Stomach (tissue), 19 donors: ENCODE results near the gene FAM193A. TPM values are rescaled to one million over a fixed set of nuclear protein-coding genes. Genes with fewer than 3 reads are reported as not detected.

Experiments
- DNase-seq, 2 donors: peaks; one replicate each; pipeline versions ENCODE4 v3.0.0 to v3.0.0-alpha.2; 2013 to 2019
- H3K27ac ChIP-seq, 5 donors: fragments of 200-600 bp in 4 of 5; sonication (generic) in 4 of 5; one replicate each; pipeline ENCODE4 v1.5.1; 2013 to 2019; ENCODE audit warnings: mild to moderate bottlenecking in 1 of 5, moderate library complexity in 1 of 5
- H3K27me3 ChIP-seq, 3 donors: fragments of 200-600 bp; sonication (generic); one replicate each; pipeline ENCODE4 v1.5.1; 2017 to 2019; ENCODE audit warnings: mixed run types in 1 of 3
- H3K36me3 ChIP-seq, 4 donors: fragments of 200-600 bp; sonication (generic); 1 replicate in 3 of 4; 2 replicates in 1 of 4; pipeline ENCODE4 v1.5.1; 2016 to 2019
- H3K4me1 ChIP-seq, 4 donors: fragments of 200-600 bp; sonication (generic); one replicate each; pipeline ENCODE4 v1.5.1; 2016 to 2019
- H3K4me3 ChIP-seq, 4 donors: fragments of 200-600 bp; sonication (generic) in 3 of 4; one replicate each; pipeline ENCODE4 v1.5.1; 2016 to 2019; ENCODE audit warnings: mild to moderate bottlenecking in 1 of 4
- H3K9me3 ChIP-seq, 4 donors: fragments of 200-600 bp; sonication (generic); one replicate each; pipeline ENCODE4 v1.5.1; 2016 to 2019
- EP300 ChIP-seq: sonication (generic); formaldehyde crosslinking; IDR thresholded peaks from one replicate; pipeline ENCODE4 v1.6.1; 2017; ENCODE audit warnings: antibody characterized with exemption
- POLR2A ChIP-seq, 4 donors: fragments of 450-650 bp; IDR thresholded peaks; one replicate each; pipeline ENCODE4 v1.6.1; 2016; ENCODE audit warnings: antibody characterized with exemption in 4 of 4, control low read depth in 2 of 4, mild to moderate bottlenecking in 1 of 4, moderate library complexity in 1 of 4
- POLR2AphosphoS5 ChIP-seq, 3 donors: sonication (generic); formaldehyde crosslinking; IDR thresholded peaks; one replicate each; pipeline ENCODE4 v1.6.1; 2016; ENCODE audit warnings: antibody characterized with exemption in 3 of 3
- WGBS, 5 donors: extraction: QIAGEN DNeasy Blood & Tissue Kit in 3 of 5; methylation state at CpG; one replicate each; pipeline versions ENCODE4 v1.1.5 to v1.1.7; 2013 to 2018; 5-methylcytosine and 5-hydroxymethylcytosine counted together
- intact Hi-C: fragments of 100-400 bp; cut with DNase I; formaldehyde crosslinking; loops from one replicate; pipeline ENCODE4 v1.15.1; 2023; ENCODE audit warnings: low total_unique reads
- long read RNA-seq, 10 donors: transcript quantifications; one replicate each; lab custom pipeline, GENCODE V29; 2026
- polyA plus RNA-seq, 3 donors: library from polyadenylated mRNA; stranded (reverse); fragments of 200-250 nt; gene quantifications; one replicate each; pipeline ENCODE4 v1.2.3, GENCODE V29; 2013
- total RNA-seq, 5 donors: library from RNA; depleted of rRNA; stranded (reverse); fragments of >200 nt; gene quantifications; one replicate each; pipeline versions ENCODE4 v1.1.0 to v1.2.3, GENCODE V29; 2014 to 2016
- TF ChIP-seq, protein P1 (sequence below), 7 experiments: fragments of 450-650 bp in 4 of 7; fragments of 200-600 bp in 3 of 7; sonication (generic) in 3 of 7; IDR thresholded peaks; one replicate each; pipeline ENCODE4 v1.5.1; 2016 to 2019; ENCODE audit warnings: antibody characterized with exemption in 7 of 7, control low read depth in 2 of 7, mild to moderate bottlenecking in 1 of 7
- donor health status: healthy with polysubstance abuse.
- donor health status: Bipolar disorder and iron deficiency.
- donor health status: healthy.

The FAM193A gene
- total RNA-seq (100 to 1,000 TPM in 1 of 5 donors, 10 to 100 TPM in 4; 22.2 to 107 (median 37.9) TPM), polyA plus RNA-seq (1 to 10 TPM; 4.9 to 7.0 (median 7.0) TPM)
- long read RNA-seq, donor 1 = 0 reads
- long read RNA-seq, donor 2 = 0 reads
- long read RNA-seq, donor 3 = 0 reads
- long read RNA-seq, donor 4 = 0 reads
- long read RNA-seq, donor 5 = 0 reads
- long read RNA-seq, donor 6 = 0 reads
- long read RNA-seq, donor 7, partial matches to known transcripts = 0 of 1 reads
- long read RNA-seq, donor 7, other reads (novel, unspliced or antisense) = 0 of 1 reads
- long read RNA-seq, donor 8, partial matches to known transcripts = 0 of 5 reads
- long read RNA-seq, donor 8, other reads (novel, unspliced or antisense) = 5 of 5 reads
- long read RNA-seq, donor 9, partial matches to known transcripts = 6 of 6 reads
- long read RNA-seq, donor 9, other reads (novel, unspliced or antisense) = 0 of 6 reads
- long read RNA-seq, donor 10 = 0 reads

GRCh38 chr4:2536193-2537010, at the start of gene FAM193A:
Gene FAM193A (plus strand): TSS chr4:2536647. CDS start chr4:2536916, 269 bp downstream.
- H3K27ac ChIP-seq = peak within 1 kb of the TSS; percentile 94 to 98 (median 95)
- intact Hi-C loops = loop anchor here (10.0 kb wide), 1 partner anchor 62 kb away; no protein-coding TSS in a partner anchor
- H3K4me3 ChIP-seq = peak within 1 kb of the TSS; percentile 85 to 99 (median 93)
- no peaks in the 10 kb centered on the region for H3K36me3 ChIP-seq
- WGBS, 5 donors = 0 to 1% (median 1%) methylated on average over 22 to 102 of the region's 106 CpGs
- H3K27me3 ChIP-seq = no peaks in the 10 kb centered on the region
- peaks cover 31 to 47% (median 39%) of the 10 kb centered on the region in 4 donors for H3K4me1 ChIP-seq
- TF ChIP-seq POLR2A (IDR thresholded peaks at IDR 0.05) = no peak
- no peak for TF ChIP-seq EP300
- peak; percentile 55 to 91 (median 83) for TF ChIP-seq POLR2AphosphoS5 (IDR thresholded peaks at IDR 0.05)
- no peaks in the 10 kb centered on the region for H3K9me3 ChIP-seq
- peak; percentile 99 to 100 for DNase-seq

DNA sequence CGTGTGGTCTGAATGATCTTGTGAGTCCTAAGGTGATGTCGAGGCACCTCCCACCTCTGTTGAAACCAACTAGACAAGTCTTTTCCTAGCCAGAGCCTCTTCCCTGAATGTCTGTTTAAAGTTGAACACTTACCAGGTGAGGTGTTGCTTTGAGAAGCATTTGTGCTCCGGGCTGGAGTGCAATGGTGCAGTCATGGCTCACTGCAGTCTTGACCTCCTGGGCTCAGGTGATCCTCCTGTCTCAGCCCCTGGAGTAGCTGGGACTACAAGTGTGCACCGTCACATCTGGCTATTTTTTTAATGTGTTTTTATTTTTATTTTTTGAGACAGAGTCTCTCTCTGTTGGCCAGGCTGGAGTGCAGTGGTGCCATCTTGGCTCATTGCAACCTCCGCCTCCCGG, 49.5 kb upstream of the FAM193A start:
- no peak overlapping the region for H3K4me3 ChIP-seq
- peaks cover 14 to 33% (median 20%) of the 10 kb centered on the region in 4 donors for H3K36me3 ChIP-seq
- 85 to 96% (median 93%) methylated on average over 5 to 6 of the region's 6 CpGs for WGBS, 5 donors
- DNase-seq = no peak
- H3K27me3 ChIP-seq = no peaks in the 10 kb centered on the region
- TF ChIP-seq POLR2AphosphoS5 (IDR thresholded peaks at IDR 0.05) (no peak), POLR2A (IDR thresholded peaks at IDR 0.05) (no peak), EP300 (no peak)
- TF ChIP-seq, protein P1, sequence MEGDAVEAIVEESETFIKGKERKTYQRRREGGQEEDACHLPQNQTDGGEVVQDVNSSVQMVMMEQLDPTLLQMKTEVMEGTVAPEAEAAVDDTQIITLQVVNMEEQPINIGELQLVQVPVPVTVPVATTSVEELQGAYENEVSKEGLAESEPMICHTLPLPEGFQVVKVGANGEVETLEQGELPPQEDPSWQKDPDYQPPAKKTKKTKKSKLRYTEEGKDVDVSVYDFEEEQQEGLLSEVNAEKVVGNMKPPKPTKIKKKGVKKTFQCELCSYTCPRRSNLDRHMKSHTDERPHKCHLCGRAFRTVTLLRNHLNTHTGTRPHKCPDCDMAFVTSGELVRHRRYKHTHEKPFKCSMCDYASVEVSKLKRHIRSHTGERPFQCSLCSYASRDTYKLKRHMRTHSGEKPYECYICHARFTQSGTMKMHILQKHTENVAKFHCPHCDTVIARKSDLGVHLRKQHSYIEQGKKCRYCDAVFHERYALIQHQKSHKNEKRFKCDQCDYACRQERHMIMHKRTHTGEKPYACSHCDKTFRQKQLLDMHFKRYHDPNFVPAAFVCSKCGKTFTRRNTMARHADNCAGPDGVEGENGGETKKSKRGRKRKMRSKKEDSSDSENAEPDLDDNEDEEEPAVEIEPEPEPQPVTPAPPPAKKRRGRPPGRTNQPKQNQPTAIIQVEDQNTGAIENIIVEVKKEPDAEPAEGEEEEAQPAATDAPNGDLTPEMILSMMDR (IDR thresholded peaks at IDR 0.05) = no peak
- no peaks in the 10 kb centered on the region for H3K9me3 ChIP-seq
- intact Hi-C loops = no loop called here
- H3K4me1 ChIP-seq = peaks cover 70 to 91% (median 78%) of the 10 kb centered on the region in 4 donors
- H3K27ac ChIP-seq = no peak overlapping the region

DNA sequence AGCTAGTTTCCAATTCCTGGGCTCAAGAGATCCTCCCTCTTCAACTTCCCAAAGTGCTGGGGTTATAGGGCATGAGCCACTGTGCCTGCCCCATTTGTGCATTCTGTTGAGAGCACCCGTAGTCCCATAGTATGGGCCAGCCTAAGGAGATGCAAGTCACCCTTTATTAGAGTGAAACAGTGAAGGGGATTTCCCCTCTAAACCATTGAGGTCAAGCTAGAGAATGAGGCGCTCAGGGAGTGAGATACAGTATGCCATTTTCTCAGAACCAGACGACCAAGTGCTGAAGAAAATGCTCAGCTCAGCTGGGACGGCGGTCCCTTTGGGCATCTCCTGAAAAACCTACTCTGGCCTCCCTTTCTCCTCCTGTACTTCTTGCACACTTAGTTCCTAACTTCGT, 48.8 kb upstream of the FAM193A start:
- peak overlapping the region in 1 of 4 donors; percentile 2 for H3K4me3 ChIP-seq
- peaks cover 63 to 88% (median 71%) of the 10 kb centered on the region in 4 donors for H3K4me1 ChIP-seq
- intact Hi-C loops = no loop called here
- peak overlapping the region in 2 of 5 donors; percentile 3 to 52 for H3K27ac ChIP-seq
- WGBS, 5 donors = 43 to 62% (median 53%) methylated on average over 6 of the region's 6 CpGs
- H3K9me3 ChIP-seq = no peaks in the 10 kb centered on the region
- H3K36me3 ChIP-seq = peaks cover 20 to 40% (median 27%) of the 10 kb centered on the region in 4 donors
- TF ChIP-seq POLR2A (IDR thresholded peaks at IDR 0.05) = no peak
- TF ChIP-seq, protein P1 (IDR thresholded peaks at IDR 0.05) = no peak
- TF ChIP-seq POLR2AphosphoS5 (IDR thresholded peaks at IDR 0.05) = no peak
- TF ChIP-seq EP300 = no peak
- H3K27me3 ChIP-seq = no peaks in the 10 kb centered on the region
- no peak for DNase-seq

DNA sequence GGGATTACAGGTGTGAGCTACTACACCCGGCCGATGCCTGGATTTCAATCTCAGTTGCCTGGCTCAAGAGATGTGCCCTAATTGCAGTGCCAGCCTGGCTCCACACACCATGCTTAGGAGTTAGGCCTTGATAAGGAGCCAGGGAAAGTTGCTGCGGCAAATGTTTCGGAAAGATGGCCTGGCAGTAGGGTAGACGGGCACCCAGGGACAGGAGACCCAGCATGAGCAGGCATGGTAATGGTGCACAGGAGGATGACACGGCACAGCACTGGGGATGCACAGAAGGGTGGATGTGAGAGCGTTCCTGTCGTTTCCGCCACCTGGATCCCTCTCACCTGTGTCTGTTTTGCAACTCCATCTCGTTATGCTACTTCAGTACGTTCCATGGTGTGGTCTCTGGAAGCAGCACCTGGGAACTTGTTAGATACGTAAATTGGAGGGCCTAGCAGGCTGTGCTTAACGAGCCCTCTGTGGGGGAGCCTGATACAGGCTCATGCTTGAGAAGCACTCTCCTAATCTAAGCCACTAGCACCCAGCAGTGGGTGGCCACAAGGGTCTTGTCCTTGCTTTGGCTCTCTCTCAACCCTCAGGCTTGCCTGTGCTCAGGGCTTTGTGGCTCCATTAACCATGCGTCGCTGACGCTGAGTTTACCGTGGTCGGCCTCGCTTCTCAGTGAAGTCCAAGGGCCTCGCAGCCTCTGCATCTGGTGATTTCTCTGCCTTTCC, 47.2 kb upstream of the FAM193A start:
- Histone ChIP-seq H3K4me3 (no peak overlapping the region), H3K4me1 (peaks cover 47 to 87% (median 58%) of the 10 kb centered on the region in 4 donors), H3K27me3 (no peaks in the 10 kb centered on the region), H3K36me3 (peaks cover 26 to 55% (median 41%) of the 10 kb centered on the region in 4 donors), H3K9me3 (no peaks in the 10 kb centered on the region), H3K27ac (peak overlapping the region; percentile 25 to 69 (median 32))
- intact Hi-C loops = no loop called here
- 91 to 93% (median 93%) methylated on average over 20 of the region's 20 CpGs for WGBS, 5 donors
- DNase-seq = no peak
- TF ChIP-seq POLR2AphosphoS5 (IDR thresholded peaks at IDR 0.05) = no peak
- no peak for TF ChIP-seq EP300
- no peak for TF ChIP-seq POLR2A (IDR thresholded peaks at IDR 0.05)
- TF ChIP-seq, protein P1 (IDR thresholded peaks at IDR 0.05) = no peak
